Peyer's patch (tissue), 4 donors: ENCODE data around the gene PLCH1. TPM values are rescaled to one million over a fixed set of nuclear protein-coding genes. Genes with fewer than 3 reads are reported as not detected.
A peak's percentile ranks its signal among the peaks of the same experiment; 100 is the strongest.

Source experiments
- DNase-seq, 3 donors: peaks; one replicate each; pipeline ENCODE4 v3.0.0-alpha.2; 2017 to 2019
- H3K27ac ChIP-seq, 4 donors: fragments of 200-600 bp; sonication (generic); one replicate each; pipeline ENCODE4 v1.5.1; 2016 to 2019
- H3K27me3 ChIP-seq, 2 donors: fragments of 200-600 bp; sonication (generic); one replicate each; pipeline ENCODE4 v1.5.1; 2019
- H3K36me3 ChIP-seq, 3 donors: fragments of 200-600 bp; sonication (generic); one replicate each; pipeline ENCODE4 v1.5.1; 2016 to 2019
- H3K4me1 ChIP-seq, 4 donors: fragments of 200-600 bp; sonication (generic); one replicate each; pipeline ENCODE4 v1.5.1; 2016 to 2019
- H3K4me3 ChIP-seq, 4 donors: fragments of 200-600 bp; sonication (generic); 1 replicate in 3 of 4; 2 replicates in 1 of 4; pipeline ENCODE4 v1.5.1; 2016 to 2019; ENCODE audit warnings: mild to moderate bottlenecking in 1 of 4
- H3K9me3 ChIP-seq, 4 donors: fragments of 200-600 bp; sonication (generic); one replicate each; pipeline ENCODE4 v1.5.1; 2016 to 2019; ENCODE audit warnings: mild to moderate bottlenecking in 1 of 4
- POLR2A ChIP-seq, 2 donors: fragments of 450-650 bp; IDR thresholded peaks; one replicate each; pipeline ENCODE4 v1.5.1; 2017; ENCODE audit warnings: antibody characterized with exemption in 2 of 2, mild to moderate bottlenecking in 2 of 2, moderate library complexity in 2 of 2
- total RNA-seq, 4 donors: library from RNA; depleted of rRNA; stranded (reverse); fragments of >200 nt; gene quantifications; one replicate each; pipeline ENCODE4 v1.1.0, GENCODE V29; 2016
- TF ChIP-seq, protein P1 (sequence below), 6 experiments: fragments of 450-650 bp in 4 of 6; fragments of 200-600 bp in 2 of 6; sonication (generic) in 1 of 6; IDR thresholded peaks; one replicate each; pipeline ENCODE4 v1.5.1; 2017 to 2019; ENCODE audit warnings: antibody characterized with exemption in 6 of 6, mild to moderate bottlenecking in 3 of 6, moderate library complexity in 1 of 6

PLCH1 gene
- total RNA-seq, 4 donors from 2014 or later: 8.3 to 19.1 (median 12.7) TPM

GRCh38 chr3:155675094-155675493, 69.8 kb downstream of the PLCH1 start:
- no peaks in the 10 kb centered on the region for H3K4me1 ChIP-seq
- TF ChIP-seq, protein P1, sequence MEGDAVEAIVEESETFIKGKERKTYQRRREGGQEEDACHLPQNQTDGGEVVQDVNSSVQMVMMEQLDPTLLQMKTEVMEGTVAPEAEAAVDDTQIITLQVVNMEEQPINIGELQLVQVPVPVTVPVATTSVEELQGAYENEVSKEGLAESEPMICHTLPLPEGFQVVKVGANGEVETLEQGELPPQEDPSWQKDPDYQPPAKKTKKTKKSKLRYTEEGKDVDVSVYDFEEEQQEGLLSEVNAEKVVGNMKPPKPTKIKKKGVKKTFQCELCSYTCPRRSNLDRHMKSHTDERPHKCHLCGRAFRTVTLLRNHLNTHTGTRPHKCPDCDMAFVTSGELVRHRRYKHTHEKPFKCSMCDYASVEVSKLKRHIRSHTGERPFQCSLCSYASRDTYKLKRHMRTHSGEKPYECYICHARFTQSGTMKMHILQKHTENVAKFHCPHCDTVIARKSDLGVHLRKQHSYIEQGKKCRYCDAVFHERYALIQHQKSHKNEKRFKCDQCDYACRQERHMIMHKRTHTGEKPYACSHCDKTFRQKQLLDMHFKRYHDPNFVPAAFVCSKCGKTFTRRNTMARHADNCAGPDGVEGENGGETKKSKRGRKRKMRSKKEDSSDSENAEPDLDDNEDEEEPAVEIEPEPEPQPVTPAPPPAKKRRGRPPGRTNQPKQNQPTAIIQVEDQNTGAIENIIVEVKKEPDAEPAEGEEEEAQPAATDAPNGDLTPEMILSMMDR (IDR thresholded peaks at IDR 0.05): no peak
- TF ChIP-seq POLR2A (IDR thresholded peaks at IDR 0.05): no peak
- H3K27ac ChIP-seq: no peak overlapping the region
- no peaks in the 10 kb centered on the region for H3K36me3 ChIP-seq
- H3K27me3 ChIP-seq: no peaks in the 10 kb centered on the region
- no peaks in the 10 kb centered on the region for H3K9me3 ChIP-seq
- no peak for DNase-seq
- no peak overlapping the region for H3K4me3 ChIP-seq

GRCh38 chr3:155673421-155673820, 71.5 kb downstream of the PLCH1 start:
- H3K4me3 ChIP-seq: no peak overlapping the region
- no peak for DNase-seq
- H3K27me3 ChIP-seq: no peaks in the 10 kb centered on the region
- no peaks in the 10 kb centered on the region for H3K36me3 ChIP-seq
- no peaks in the 10 kb centered on the region for H3K4me1 ChIP-seq
- no peak overlapping the region for H3K27ac ChIP-seq
- TF ChIP-seq POLR2A (IDR thresholded peaks at IDR 0.05): no peak
- TF ChIP-seq, protein P1 (IDR thresholded peaks at IDR 0.05): no peak
- no peaks in the 10 kb centered on the region for H3K9me3 ChIP-seq

DNA sequence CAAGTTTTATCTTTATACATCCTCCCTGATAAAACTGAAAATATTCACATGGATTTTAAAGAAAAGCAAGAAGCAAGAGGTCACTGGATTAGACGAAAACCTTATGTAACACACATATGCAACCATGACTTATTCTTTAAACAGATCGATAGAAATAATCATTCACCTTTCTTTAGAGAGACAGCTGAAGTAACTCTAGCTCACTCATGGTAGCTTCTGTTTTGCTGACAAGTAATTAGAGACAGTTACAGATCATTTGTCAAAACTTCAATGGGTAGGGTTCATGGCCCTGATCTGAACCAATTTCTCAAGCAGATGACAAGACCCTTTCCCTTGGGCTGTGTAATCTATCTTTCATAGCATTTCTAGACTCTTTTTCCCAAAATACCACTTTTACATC, 74.5 kb downstream of the PLCH1 start:
- DNase-seq: no peak
- H3K9me3 ChIP-seq: no peaks in the 10 kb centered on the region
- TF ChIP-seq, protein P1 (IDR thresholded peaks at IDR 0.05): no peak
- TF ChIP-seq POLR2A (IDR thresholded peaks at IDR 0.05): no peak

GRCh38 chr3:155667988-155668387, 76.9 kb downstream of the PLCH1 start:
- no peak for TF ChIP-seq POLR2A (IDR thresholded peaks at IDR 0.05)
- TF ChIP-seq, protein P1 (IDR thresholded peaks at IDR 0.05): no peak
- no peak for DNase-seq
- no peaks in the 10 kb centered on the region for H3K27me3 ChIP-seq

More for the DNA sequence above, 74.5 kb downstream of the PLCH1 start:
- Histone ChIP-seq H3K36me3 (no peaks in the 10 kb centered on the region), H3K27me3 (no peaks in the 10 kb centered on the region), H3K4me1 (peaks cover 0 to 10% (median 0%) of the 10 kb centered on the region in 4 donors), H3K27ac (no peak overlapping the region), H3K4me3 (no peak overlapping the region)

GRCh38 chr3:155664925-155665695, 79.8 kb downstream of the PLCH1 start:
- Histone ChIP-seq H3K4me3 (no peak overlapping the region), H3K36me3 (no peaks in the 10 kb centered on the region), H3K27me3 (no peaks in the 10 kb centered on the region), H3K27ac (peak overlapping the region in 3 of 4 donors; percentile 42 to 81 (median 79)), H3K4me1 (peaks cover 0 to 33% (median 0%) of the 10 kb centered on the region in 4 donors), H3K9me3 (no peaks in the 10 kb centered on the region)
- peak in 2 of 3 donors; percentile 51 to 74 for DNase-seq
- TF ChIP-seq, protein P1 (IDR thresholded peaks at IDR 0.05): no peak

More at GRCh38 chr3:155667988-155668387, 76.9 kb downstream of the PLCH1 start:
- Histone ChIP-seq H3K9me3 (no peaks in the 10 kb centered on the region), H3K4me1 (peaks cover 0 to 33% (median 0%) of the 10 kb centered on the region in 4 donors), H3K36me3 (no peaks in the 10 kb centered on the region), H3K4me3 (no peak overlapping the region), H3K27ac (no peak overlapping the region)
